ENCODE measurements around the gene CCL22.
"Not testable (repeated sequence)": the region's sequence is repeated elsewhere in the genome, so short reads cannot be mapped to it uniquely, and the experiment has no call there.

The CCL22 gene

DNA sequence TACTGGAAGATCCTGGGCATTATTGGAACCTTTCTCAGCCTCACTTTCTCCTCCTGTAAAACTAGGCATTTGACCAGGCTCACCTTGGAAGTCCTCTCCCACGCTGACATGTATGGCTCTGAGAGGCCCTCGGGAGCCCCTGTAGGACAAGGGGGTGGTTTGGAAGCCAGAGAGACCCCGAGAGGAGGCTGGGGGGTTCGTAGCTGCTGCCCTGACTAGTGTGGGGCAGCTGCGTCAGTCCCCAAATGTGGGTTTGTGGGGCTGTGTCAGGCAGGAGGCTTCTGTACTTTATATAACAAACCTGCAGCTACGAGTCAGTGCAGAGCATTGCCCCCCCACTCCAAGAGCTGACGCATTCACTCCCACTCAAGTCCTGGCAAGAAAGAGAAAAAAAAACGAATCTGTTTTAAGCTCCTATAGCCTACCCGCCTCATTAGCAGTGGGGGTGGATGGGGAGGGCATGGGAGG lies 15.5 kb downstream of the CCL22 start:
- Histone ChIP-seq H3K27me3 (ENCODE audit: low read depth) (no peaks in the 10 kb centered on the region), H3K4me3 (no peak overlapping the region), H3K36me3 (replicated peaks) (no peaks in the 10 kb centered on the region), H3K9me3 (no peaks in the 10 kb centered on the region), H3K4me1 (peaks cover 4% of the 10 kb centered on the region; the same call in 1 of the 2 replicates)
- DNase-seq (ENCODE audit: low spot score in 2 of 2), result no peak
- in situ Hi-C loops (cut with MboI; ENCODE audit: low sequenced_read_pairs), result no loop called here

- H3K36me3 ChIP-seq (replicated peaks); H3K27me3 ChIP-seq (ENCODE audit: low read depth); DNase-seq (ENCODE audit: low spot score in 2 of 2); H3K9me3 ChIP-seq; H3K4me1 ChIP-seq; in situ Hi-C loops (cut with MboI; ENCODE audit: low sequenced_read_pairs); H3K4me3 ChIP-seq: not testable (repeated sequence)
Observed at GRCh38 chr16:57374925-57375465, 16.4 kb downstream of the CCL22 start.

DNA sequence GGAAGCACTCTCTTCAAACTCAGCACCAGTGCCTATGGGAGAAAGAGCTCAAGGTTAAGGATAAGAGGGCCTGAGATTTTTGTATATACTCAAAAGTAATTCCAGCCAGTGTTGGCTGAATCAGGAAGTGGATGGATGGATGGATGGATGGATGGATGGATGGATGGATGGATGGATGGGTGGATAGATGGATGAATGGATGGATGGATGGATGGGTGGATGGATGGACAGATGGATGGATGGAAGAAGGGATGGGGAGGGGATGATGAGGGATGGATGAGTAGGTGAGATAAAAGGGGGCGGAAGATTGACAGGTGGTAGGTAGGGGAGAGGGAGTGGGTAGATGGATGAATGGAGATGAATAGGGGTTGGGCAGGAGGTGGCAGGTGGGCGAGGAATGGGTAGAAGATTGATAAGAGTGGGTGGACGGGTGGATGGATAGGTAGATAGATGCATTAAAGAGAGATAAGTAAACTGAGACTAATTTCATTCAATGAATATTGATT lies 17.8 kb downstream of the CCL22 start:
- Histone ChIP-seq H3K36me3 (replicated peaks) (no peaks in the 10 kb centered on the region), H3K27me3 (ENCODE audit: low read depth) (no peaks in the 10 kb centered on the region), H3K4me1 (peaks cover 4% of the 10 kb centered on the region; the same call in 1 of the 2 replicates), H3K4me3 (no peak overlapping the region), H3K9me3 (no peaks in the 10 kb centered on the region)
- no peak for DNase-seq (ENCODE audit: low spot score in 2 of 2)
- in situ Hi-C loops (cut with MboI; ENCODE audit: low sequenced_read_pairs), result no loop called here

GRCh38 chr16:57377080-57377841 lies 18.7 kb downstream of the CCL22 start:
- Histone ChIP-seq H3K4me3 (no peak overlapping the region), H3K9me3 (no peaks in the 10 kb centered on the region), H3K27me3 (ENCODE audit: low read depth) (no peaks in the 10 kb centered on the region), H3K4me1 (peaks cover 4% of the 10 kb centered on the region; the same call in 1 of the 2 replicates), H3K36me3 (replicated peaks) (no peaks in the 10 kb centered on the region)
- in situ Hi-C loops (cut with MboI; ENCODE audit: low sequenced_read_pairs), result no loop called here
- DNase-seq (ENCODE audit: low spot score in 2 of 2), result no peak

- Histone ChIP-seq H3K4me3 (no peak overlapping the region), H3K27me3 (ENCODE audit: low read depth) (no peaks in the 10 kb centered on the region), H3K36me3 (replicated peaks) (no peaks in the 10 kb centered on the region), H3K4me1 (no peaks in the 10 kb centered on the region; the same call in 1 of the 2 replicates), H3K9me3 (no peaks in the 10 kb centered on the region)
- in situ Hi-C loops (cut with MboI; ENCODE audit: low sequenced_read_pairs), result no loop called here
- no peak for DNase-seq (ENCODE audit: low spot score in 2 of 2)
Observed at GRCh38 chr16:57379579-57379978, 21.0 kb downstream of the CCL22 start.

- no peaks in the 10 kb centered on the region; the same call in 1 of the 2 replicates for H3K4me1 ChIP-seq
- no peak overlapping the region for H3K4me3 ChIP-seq
- in situ Hi-C loops (cut with MboI; ENCODE audit: low sequenced_read_pairs), result no loop called here
- no peaks in the 10 kb centered on the region for H3K27me3 ChIP-seq (ENCODE audit: low read depth)
- no peak for DNase-seq (ENCODE audit: low spot score in 2 of 2)
- no peaks in the 10 kb centered on the region for H3K9me3 ChIP-seq
- no peaks in the 10 kb centered on the region for H3K36me3 ChIP-seq (replicated peaks)
Observed at GRCh38 chr16:57380671-57381462, 22.3 kb downstream of the CCL22 start.

GRCh38 chr16:57381791-57382534 lies 23.4 kb downstream of the CCL22 start:
- Histone ChIP-seq H3K4me1 (no peaks in the 10 kb centered on the region; the same call in 1 of the 2 replicates), H3K4me3 (no peak overlapping the region), H3K9me3 (no peaks in the 10 kb centered on the region), H3K27me3 (ENCODE audit: low read depth) (no peaks in the 10 kb centered on the region), H3K36me3 (replicated peaks) (no peaks in the 10 kb centered on the region)
- in situ Hi-C loops (cut with MboI; ENCODE audit: low sequenced_read_pairs), result no loop called here
- DNase-seq (ENCODE audit: low spot score in 2 of 2), result no peak

GRCh38 chr16:57382535-57383275 lies 24.1 kb downstream of the CCL22 start:
- H3K4me3 ChIP-seq, result no peak overlapping the region
- H3K36me3 ChIP-seq (replicated peaks), result no peaks in the 10 kb centered on the region
- no peak for DNase-seq (ENCODE audit: low spot score in 2 of 2)
- no peaks in the 10 kb centered on the region for H3K9me3 ChIP-seq
- H3K4me1 ChIP-seq, result no peaks in the 10 kb centered on the region; the same call in 1 of the 2 replicates
- in situ Hi-C loops (cut with MboI; ENCODE audit: low sequenced_read_pairs), result no loop called here
- H3K27me3 ChIP-seq (ENCODE audit: low read depth), result no peaks in the 10 kb centered on the region

GRCh38 chr16:57383276-57384247 lies 25.0 kb downstream of the CCL22 start:
- H3K4me1 ChIP-seq, result no peaks in the 10 kb centered on the region
- H3K27me3 ChIP-seq (ENCODE audit: low read depth), result no peaks in the 10 kb centered on the region
- no peaks in the 10 kb centered on the region for H3K9me3 ChIP-seq
- no peak for DNase-seq (ENCODE audit: low spot score in 2 of 2)
- H3K36me3 ChIP-seq (replicated peaks), result no peaks in the 10 kb centered on the region
- in situ Hi-C loops (cut with MboI; ENCODE audit: low sequenced_read_pairs), result no loop called here
- no peak overlapping the region for H3K4me3 ChIP-seq

GRCh38 chr16:57384248-57385070 lies 25.9 kb downstream of the CCL22 start:
- no peaks in the 10 kb centered on the region for H3K36me3 ChIP-seq (replicated peaks)
- DNase-seq (ENCODE audit: low spot score in 2 of 2), result no peak
- in situ Hi-C loops (cut with MboI; ENCODE audit: low sequenced_read_pairs), result no loop called here
- no peak overlapping the region for H3K4me3 ChIP-seq
- H3K9me3 ChIP-seq, result no peaks in the 10 kb centered on the region
- H3K27me3 ChIP-seq (ENCODE audit: low read depth), result no peaks in the 10 kb centered on the region; the same call in 1 of the 2 replicates
- H3K4me1 ChIP-seq, result no peaks in the 10 kb centered on the region

DNA sequence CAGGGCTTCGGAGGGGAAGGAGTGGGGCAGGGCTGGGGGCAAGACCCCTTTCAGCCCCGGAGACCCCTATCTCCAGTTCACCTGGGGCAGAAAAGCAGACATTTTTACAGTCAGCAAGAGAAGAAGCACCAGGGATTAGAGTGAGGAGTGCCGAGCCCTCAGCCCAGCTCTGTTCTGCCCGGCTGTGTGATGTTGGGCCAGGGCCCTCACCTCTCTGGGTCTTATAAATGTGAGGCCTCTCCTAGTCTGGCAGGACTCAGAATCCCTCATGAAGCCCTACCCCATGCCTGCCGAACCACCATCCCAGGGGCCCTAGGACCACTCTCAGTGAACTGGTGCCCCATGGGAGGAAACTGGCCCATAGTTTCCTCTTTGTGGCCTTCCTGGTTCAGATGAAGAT lies 26.5 kb downstream of the CCL22 start:
- Histone ChIP-seq H3K4me1 (no peaks in the 10 kb centered on the region), H3K4me3 (no peak overlapping the region), H3K27me3 (ENCODE audit: low read depth) (peaks cover 5% of the 10 kb centered on the region), H3K36me3 (replicated peaks) (no peaks in the 10 kb centered on the region), H3K9me3 (no peaks in the 10 kb centered on the region)
- DNase-seq (ENCODE audit: low spot score in 2 of 2), result no peak
- in situ Hi-C loops (cut with MboI; ENCODE audit: low sequenced_read_pairs), result no loop called here

All from HAP-1 (cell line).